Ishikawa (cell line): ENCODE measurements around the gene C1D.

Experiments used
- EP300 ChIP-seq: IDR thresholded peaks from 2 replicates; pipeline ENCODE4 v1.6.1; 2012; ENCODE audit warnings: borderline replicate concordance
- NFIC ChIP-seq: IDR thresholded peaks from 2 replicates; pipeline ENCODE4 v1.6.1; 2012
- RAD21 ChIP-seq: IDR thresholded peaks from 2 replicates; pipeline ENCODE4 v1.6.1; 2012; ENCODE audit warnings: low read depth

- TF ChIP-seq NFIC = no peak
- no peak for TF ChIP-seq RAD21
- TF ChIP-seq EP300 = no peak
Measured at GRCh38 chr2:67997528-67997900, 65.3 kb downstream of the C1D start.
